ENCODE data around the gene PDZRN4.

GRCh38 chr12:41548926-41549325 lies 360.8 kb downstream of the PDZRN4 start:
- no peak for TF ChIP-seq CTCF (conservative IDR thresholded peaks at IDR 0.05; ENCODE audit: low read depth, low read length)
- TF ChIP-seq EZH2 (IDR thresholded peaks at IDR 0.05; ENCODE audit: borderline replicate concordance, low read depth, low read length, poor library complexity, severe bottlenecking) = no peak
